Liver (tissue), 3 donors: Measurements from ENCODE around the gene DHX35.

ENCODE experiments used
- HNF4A ChIP-seq, 2 donors: conservative IDR thresholded peaks; 2 replicates each; pipeline ENCODE4 v1.6.1; 2016; ENCODE audit warnings: antibody characterized with exemption in 2 of 2, mild to moderate bottlenecking in 2 of 2
- JUND ChIP-seq, 2 donors: IDR thresholded peaks; 2 replicates each; pipeline ENCODE4 v1.6.1; 2016; ENCODE audit warnings: antibody characterized with exemption in 2 of 2
- MAX ChIP-seq: IDR thresholded peaks from 2 replicates; pipeline ENCODE4 v1.6.1; 2016; ENCODE audit warnings: antibody characterized with exemption
- RAD21 ChIP-seq, 2 donors: IDR thresholded peaks; 2 replicates each; pipeline ENCODE4 v1.6.1; 2016; ENCODE audit warnings: antibody characterized with exemption in 2 of 2, mild to moderate bottlenecking in 2 of 2
- TAF1 ChIP-seq: conservative IDR thresholded peaks from 2 replicates; pipeline ENCODE4 v1.6.1; 2016; ENCODE audit warnings: antibody characterized with exemption, mild to moderate bottlenecking
- YY1 ChIP-seq: IDR thresholded peaks from 2 replicates; pipeline ENCODE4 v1.6.1; 2016; ENCODE audit warnings: antibody characterized with exemption, mild to moderate bottlenecking
- TF ChIP-seq, protein P1 (sequence below): fragments of 150-350 bp; IDR thresholded peaks from 2 replicates; pipeline ENCODE4 v1.5.1; 2017; ENCODE audit warnings: improper control_type of control experiment, low read depth, low read length; ENCODE audit not compliant: missing input control
- TF ChIP-seq, protein P2 (sequence below): IDR thresholded peaks from 2 replicates; pipeline ENCODE4 v1.6.1; 2016; ENCODE audit warnings: antibody characterized with exemption
- TF ChIP-seq, protein P3 (sequence below): IDR thresholded peaks from 2 replicates; pipeline ENCODE4 v1.6.1; 2016; ENCODE audit warnings: antibody characterized with exemption, mild to moderate bottlenecking
- TF ChIP-seq, protein P4 (sequence below): IDR thresholded peaks from 2 replicates; pipeline ENCODE4 v1.6.1; 2016; ENCODE audit warnings: antibody characterized with exemption
- donor health status: healthy.
- donor health status: healthy.

GRCh38 chr20:38924718-38925117, 37.4 kb upstream of the DHX35 start:
- TF ChIP-seq MAX: no peak
- TF ChIP-seq, protein P1, sequence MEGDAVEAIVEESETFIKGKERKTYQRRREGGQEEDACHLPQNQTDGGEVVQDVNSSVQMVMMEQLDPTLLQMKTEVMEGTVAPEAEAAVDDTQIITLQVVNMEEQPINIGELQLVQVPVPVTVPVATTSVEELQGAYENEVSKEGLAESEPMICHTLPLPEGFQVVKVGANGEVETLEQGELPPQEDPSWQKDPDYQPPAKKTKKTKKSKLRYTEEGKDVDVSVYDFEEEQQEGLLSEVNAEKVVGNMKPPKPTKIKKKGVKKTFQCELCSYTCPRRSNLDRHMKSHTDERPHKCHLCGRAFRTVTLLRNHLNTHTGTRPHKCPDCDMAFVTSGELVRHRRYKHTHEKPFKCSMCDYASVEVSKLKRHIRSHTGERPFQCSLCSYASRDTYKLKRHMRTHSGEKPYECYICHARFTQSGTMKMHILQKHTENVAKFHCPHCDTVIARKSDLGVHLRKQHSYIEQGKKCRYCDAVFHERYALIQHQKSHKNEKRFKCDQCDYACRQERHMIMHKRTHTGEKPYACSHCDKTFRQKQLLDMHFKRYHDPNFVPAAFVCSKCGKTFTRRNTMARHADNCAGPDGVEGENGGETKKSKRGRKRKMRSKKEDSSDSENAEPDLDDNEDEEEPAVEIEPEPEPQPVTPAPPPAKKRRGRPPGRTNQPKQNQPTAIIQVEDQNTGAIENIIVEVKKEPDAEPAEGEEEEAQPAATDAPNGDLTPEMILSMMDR: no peak
- TF ChIP-seq, protein P2, sequence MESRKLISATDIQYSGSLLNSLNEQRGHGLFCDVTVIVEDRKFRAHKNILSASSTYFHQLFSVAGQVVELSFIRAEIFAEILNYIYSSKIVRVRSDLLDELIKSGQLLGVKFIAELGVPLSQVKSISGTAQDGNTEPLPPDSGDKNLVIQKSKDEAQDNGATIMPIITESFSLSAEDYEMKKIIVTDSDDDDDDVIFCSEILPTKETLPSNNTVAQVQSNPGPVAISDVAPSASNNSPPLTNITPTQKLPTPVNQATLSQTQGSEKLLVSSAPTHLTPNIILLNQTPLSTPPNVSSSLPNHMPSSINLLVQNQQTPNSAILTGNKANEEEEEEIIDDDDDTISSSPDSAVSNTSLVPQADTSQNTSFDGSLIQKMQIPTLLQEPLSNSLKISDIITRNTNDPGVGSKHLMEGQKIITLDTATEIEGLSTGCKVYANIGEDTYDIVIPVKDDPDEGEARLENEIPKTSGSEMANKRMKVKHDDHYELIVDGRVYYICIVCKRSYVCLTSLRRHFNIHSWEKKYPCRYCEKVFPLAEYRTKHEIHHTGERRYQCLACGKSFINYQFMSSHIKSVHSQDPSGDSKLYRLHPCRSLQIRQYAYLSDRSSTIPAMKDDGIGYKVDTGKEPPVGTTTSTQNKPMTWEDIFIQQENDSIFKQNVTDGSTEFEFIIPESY: no peak
- no peak for TF ChIP-seq YY1
- TF ChIP-seq, protein P3, sequence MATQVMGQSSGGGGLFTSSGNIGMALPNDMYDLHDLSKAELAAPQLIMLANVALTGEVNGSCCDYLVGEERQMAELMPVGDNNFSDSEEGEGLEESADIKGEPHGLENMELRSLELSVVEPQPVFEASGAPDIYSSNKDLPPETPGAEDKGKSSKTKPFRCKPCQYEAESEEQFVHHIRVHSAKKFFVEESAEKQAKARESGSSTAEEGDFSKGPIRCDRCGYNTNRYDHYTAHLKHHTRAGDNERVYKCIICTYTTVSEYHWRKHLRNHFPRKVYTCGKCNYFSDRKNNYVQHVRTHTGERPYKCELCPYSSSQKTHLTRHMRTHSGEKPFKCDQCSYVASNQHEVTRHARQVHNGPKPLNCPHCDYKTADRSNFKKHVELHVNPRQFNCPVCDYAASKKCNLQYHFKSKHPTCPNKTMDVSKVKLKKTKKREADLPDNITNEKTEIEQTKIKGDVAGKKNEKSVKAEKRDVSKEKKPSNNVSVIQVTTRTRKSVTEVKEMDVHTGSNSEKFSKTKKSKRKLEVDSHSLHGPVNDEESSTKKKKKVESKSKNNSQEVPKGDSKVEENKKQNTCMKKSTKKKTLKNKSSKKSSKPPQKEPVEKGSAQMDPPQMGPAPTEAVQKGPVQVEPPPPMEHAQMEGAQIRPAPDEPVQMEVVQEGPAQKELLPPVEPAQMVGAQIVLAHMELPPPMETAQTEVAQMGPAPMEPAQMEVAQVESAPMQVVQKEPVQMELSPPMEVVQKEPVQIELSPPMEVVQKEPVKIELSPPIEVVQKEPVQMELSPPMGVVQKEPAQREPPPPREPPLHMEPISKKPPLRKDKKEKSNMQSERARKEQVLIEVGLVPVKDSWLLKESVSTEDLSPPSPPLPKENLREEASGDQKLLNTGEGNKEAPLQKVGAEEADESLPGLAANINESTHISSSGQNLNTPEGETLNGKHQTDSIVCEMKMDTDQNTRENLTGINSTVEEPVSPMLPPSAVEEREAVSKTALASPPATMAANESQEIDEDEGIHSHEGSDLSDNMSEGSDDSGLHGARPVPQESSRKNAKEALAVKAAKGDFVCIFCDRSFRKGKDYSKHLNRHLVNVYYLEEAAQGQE: no peak
- TF ChIP-seq JUND (IDR thresholded peaks at IDR 0.05): no peak
- TF ChIP-seq, protein P4, sequence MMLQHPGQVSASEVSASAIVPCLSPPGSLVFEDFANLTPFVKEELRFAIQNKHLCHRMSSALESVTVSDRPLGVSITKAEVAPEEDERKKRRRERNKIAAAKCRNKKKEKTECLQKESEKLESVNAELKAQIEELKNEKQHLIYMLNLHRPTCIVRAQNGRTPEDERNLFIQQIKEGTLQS: no peak
- TF ChIP-seq HNF4A (conservative IDR thresholded peaks at IDR 0.05): no peak
- no peak for TF ChIP-seq TAF1
- no peak for TF ChIP-seq RAD21 (IDR thresholded peaks at IDR 0.05)
